Activated effector memory CD4-positive, alpha-beta T cell treated with Interleukin-2 at 50 U/mL for 16 hours (primary cell): ENCODE data around the gene DCP2.
"Not testable (repeated sequence)": the region's sequence is repeated elsewhere in the genome, so short reads cannot be mapped to it uniquely, and the experiment has no call there.

Experiments used
- DNase-seq: peaks from one replicate; pipeline ENCODE4 v3.0.0-alpha.2; 2020

The DCP2 gene

GRCh38 chr5:112976432-112977309 lies at the start of gene DCP2:
TSS of gene DCP2 (plus strand) at chr5:112976798. CDS start at chr5:112976934, 136 bp downstream.
- peak; percentile 96 for DNase-seq

- no peak for DNase-seq
Observed at GRCh38 chr5:112929336-112930081, 47.1 kb upstream of the DCP2 start.

GRCh38 chr5:112930082-112930344 lies 46.6 kb upstream of the DCP2 start:
- no peak for DNase-seq

GRCh38 chr5:112931473-112931872 lies 45.1 kb upstream of the DCP2 start:
- no peak for DNase-seq

GRCh38 chr5:112933105-112933504 lies 43.5 kb upstream of the DCP2 start:
- DNase-seq: no peak

GRCh38 chr5:112933651-112934365 lies 42.8 kb upstream of the DCP2 start:
- no peak for DNase-seq

GRCh38 chr5:112934366-112934663 lies 42.3 kb upstream of the DCP2 start:
- DNase-seq: no peak

GRCh38 chr5:112935675-112936074 lies 40.9 kb upstream of the DCP2 start:
- DNase-seq: no peak

- DNase-seq: no peak
Observed at GRCh38 chr5:112938286-112938685, 38.3 kb upstream of the DCP2 start.

- no peak for DNase-seq
Observed at GRCh38 chr5:112940670-112941069, 35.9 kb upstream of the DCP2 start.

GRCh38 chr5:112948458-112948857 lies 28.1 kb upstream of the DCP2 start:
- no peak for DNase-seq

- DNase-seq: no peak
Observed at GRCh38 chr5:112951124-112951702, 25.4 kb upstream of the DCP2 start.

- DNase-seq: no peak
Observed at GRCh38 chr5:112956606-112957005, 20.0 kb upstream of the DCP2 start.

- DNase-seq: no peak
Observed at GRCh38 chr5:112957036-112957808, 19.4 kb upstream of the DCP2 start.

GRCh38 chr5:112958093-112959088 lies 18.2 kb upstream of the DCP2 start:
- no peak for DNase-seq

- DNase-seq: not testable (repeated sequence)
Observed at GRCh38 chr5:112959872-112960271, 16.7 kb upstream of the DCP2 start.

- no peak for DNase-seq
Observed at GRCh38 chr5:112960315-112960714, 16.3 kb upstream of the DCP2 start.

GRCh38 chr5:112960863-112961504 lies 15.6 kb upstream of the DCP2 start:
- no peak for DNase-seq

GRCh38 chr5:112963374-112963733 lies 13.2 kb upstream of the DCP2 start:
- not testable (repeated sequence) for DNase-seq

- no peak for DNase-seq
Observed at GRCh38 chr5:112965733-112966306, 10.8 kb upstream of the DCP2 start.
